NOMO-1 (cell line): Measurements from ENCODE around the gene B4GALNT4.
"Not testable (repeated sequence)": the region's sequence is repeated elsewhere in the genome, so short reads cannot be mapped to it uniquely, and the experiment has no call there.

Experiments
- DNase-seq, 2 experiments: peaks; one replicate each; lab custom pipeline; 2025; ENCODE audit not compliant: unreplicated experiment in 2 of 2; lab: John Stamatoyannopoulos, UW

B4GALNT4 gene

DNA sequence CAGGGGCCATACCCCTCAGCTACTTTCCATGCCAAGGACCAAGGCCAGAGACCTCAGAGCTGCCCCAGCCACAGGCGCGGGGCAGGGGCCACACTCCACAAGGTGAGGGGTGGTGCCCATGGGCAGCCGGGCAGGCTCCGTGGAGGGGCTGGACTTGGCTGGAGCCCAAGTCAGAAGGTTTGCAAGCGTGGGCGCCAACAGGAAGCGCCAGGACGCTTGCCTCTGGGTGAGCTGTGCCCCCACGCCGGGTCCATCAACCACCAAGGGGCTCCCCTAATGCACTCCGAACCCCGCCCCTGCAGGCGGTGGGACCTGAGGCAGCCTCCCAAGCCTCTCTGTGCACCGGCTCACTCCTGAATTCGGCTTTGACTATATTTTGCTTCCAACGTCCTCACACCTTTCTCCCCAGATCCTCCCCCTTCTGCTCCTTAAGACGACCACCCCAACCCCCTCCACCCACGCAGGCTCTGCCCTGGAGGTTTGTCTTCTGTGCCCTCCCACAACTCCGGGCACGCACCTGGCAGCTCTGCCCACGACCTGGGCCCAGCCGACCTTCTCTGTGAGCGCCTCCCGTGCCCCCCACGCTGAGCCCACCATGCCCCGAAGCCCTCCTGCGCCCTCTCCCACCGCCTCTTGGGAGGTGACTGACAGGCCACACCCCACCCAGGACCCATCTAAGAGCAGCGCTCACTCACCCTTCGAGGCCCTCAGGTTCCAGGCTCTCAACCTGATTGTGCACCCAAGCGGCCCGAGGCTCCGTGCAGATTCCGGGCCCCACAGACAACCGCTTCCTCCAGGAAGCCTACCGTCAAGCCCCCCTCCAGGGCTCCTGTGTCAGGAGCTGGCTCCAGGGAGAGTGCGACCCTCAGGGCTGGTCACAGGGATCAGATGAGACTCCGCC is 22.1 kb downstream of the B4GALNT4 start:
- DNase-seq = no peak

GRCh38 chr11:392102-392777 is 22.9 kb downstream of the B4GALNT4 start:
- no peak for DNase-seq

DNA sequence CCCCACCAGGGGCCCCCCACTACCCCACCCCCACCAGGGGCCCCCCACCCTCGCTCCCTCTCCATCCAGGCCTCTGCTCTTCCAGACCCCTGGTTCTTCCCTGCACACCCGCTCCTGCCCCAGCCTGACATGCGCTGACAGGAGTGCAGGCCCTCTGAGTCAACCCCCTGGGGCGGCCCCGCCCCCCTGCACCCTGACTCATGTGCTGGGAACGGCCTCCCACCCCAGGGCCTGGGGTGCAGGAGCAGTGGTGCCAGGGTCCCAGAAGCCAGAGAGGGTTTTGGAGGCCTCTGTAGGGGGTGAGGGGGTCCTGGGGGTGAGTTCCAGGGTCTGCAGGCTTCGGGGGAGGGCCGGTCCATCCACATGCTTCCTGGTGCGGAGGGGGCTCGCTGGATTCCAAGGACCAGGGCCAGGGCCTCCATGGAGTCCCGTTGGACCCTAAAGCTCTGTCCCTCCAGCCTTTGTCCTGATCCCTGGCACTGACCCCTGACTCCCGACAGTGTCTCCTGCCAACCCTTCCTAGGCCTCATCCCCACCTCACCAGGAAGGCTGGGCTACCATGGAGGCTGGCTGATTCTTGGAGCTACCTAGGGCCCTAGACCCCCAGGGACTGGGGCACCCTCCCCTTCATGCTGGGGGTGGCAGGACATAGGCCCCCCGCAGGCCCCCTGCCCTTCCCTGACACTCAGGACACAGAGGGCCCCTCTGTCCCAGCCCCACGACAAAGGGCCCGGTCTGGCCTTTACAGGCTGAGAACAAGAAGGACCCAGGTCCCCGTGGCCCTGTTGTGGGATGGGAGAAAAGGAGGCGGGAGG is 24.1 kb downstream of the B4GALNT4 start:
- DNase-seq = no peak

DNA sequence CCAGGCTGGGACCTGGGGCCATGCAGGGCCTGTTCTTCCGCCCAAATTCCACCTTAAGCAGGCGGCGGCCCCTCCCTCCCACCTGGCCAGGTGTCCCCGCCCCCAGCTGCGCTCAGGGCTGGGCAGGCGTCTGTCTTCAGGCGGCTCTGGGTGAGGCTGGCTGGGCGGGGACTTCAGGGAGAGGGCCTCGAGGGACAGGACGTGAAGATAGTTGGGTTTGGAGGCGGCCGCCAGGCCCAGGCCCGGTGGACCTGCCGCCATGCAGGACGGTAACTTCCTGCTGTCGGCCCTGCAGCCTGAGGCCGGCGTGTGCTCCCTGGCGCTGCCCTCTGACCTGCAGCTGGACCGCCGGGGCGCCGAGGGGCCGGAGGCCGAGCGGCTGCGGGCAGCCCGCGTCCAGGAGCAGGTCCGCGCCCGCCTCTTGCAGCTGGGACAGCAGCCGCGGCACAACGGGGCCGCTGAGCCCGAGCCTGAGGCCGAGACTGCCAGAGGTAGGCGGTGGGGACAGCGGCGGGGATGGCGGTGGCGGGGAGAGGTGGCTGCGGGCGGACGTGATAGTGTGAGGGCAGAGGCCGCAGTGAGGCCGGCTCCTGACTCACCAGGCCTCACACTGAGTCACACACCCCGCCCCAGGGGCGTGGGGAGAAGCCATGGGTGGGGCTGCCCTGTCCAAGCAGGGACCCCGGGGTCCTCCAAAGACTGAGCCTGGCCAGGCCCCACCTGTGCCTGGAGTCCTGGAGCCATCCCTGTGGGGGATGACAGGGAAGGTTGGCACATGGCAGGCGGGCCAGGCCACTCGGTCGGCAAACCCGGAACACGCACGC is 24.9 kb downstream of the B4GALNT4 start, which contains the start of gene PKP3:
PKP3 (plus strand) TSS at position 176 of the 824 bp plus-strand sequence; CDS start at position 260, 84 bp downstream.
- DNase-seq = no peak

- DNase-seq = no peak
These were observed 25.8 kb downstream of the B4GALNT4 start for GRCh38 chr11:394858-395655.

GRCh38 chr11:395866-396265 is 26.6 kb downstream of the B4GALNT4 start:
- DNase-seq = no peak

DNA sequence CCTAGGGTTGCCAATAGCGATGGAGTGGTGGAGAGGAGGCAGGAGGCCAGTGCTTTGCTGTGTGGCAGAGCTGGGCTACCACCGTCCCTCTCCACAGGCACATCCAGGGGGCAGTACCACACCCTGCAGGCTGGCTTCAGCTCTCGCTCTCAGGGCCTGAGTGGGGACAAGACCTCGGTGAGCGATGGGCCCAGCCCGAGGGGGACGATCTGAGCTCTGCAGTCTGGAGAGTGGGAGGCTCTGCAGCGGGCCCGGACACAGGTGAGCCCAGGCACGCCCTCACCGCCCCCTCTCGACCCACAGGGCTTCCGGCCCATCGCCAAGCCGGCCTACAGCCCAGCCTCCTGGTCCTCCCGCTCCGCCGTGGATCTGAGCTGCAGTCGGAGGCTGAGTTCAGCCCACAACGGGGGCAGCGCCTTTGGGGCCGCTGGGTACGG is 27.2 kb downstream of the B4GALNT4 start:
- peak in 1 of 2 experiments; percentile 31 for DNase-seq

GRCh38 chr11:396948-397548 is 27.7 kb downstream of the B4GALNT4 start:
- peak; percentile 72 to 75 for DNase-seq

DNA sequence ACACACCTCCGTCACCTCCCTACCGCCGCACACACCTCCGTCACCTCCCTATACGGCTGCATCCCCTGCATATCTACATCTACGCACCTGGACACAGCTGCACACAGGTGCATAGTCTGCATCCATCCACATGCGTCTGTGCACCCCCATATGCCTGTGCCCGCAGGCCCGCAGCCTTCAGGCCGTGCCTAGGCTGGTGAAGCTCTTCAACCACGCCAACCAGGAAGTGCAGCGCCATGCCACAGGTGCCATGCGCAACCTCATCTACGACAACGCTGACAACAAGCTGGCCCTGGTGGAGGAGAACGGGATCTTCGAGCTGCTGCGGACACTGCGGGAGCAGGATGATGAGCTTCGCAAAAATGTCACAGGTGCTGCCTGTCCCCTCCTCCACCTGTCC is 29.5 kb downstream of the B4GALNT4 start:
- peak in 1 of 2 experiments; percentile 20 for DNase-seq

- no peak for DNase-seq
These were observed 30.5 kb downstream of the B4GALNT4 start for GRCh38 chr11:399731-400211.

DNA sequence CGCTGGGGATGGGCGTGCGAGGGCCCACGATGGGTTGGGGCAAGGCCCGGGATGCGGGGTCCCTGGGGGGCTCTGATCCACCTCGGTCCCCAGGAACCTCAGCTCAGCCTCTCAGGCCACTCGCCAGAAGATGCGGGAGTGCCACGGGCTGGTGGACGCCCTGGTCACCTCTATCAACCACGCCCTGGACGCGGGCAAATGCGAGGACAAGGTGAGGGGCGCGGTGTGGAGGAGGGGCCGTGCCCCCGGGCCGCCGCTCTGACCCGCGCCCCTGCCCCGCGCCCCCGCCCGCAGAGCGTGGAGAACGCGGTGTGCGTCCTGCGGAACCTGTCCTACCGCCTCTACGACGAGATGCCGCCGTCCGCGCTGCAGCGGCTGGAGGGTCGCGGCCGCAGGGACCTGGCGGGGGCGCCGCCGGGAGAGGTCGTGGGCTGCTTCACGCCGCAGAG is 31.0 kb downstream of the B4GALNT4 start:
- DNase-seq = no peak

DNA sequence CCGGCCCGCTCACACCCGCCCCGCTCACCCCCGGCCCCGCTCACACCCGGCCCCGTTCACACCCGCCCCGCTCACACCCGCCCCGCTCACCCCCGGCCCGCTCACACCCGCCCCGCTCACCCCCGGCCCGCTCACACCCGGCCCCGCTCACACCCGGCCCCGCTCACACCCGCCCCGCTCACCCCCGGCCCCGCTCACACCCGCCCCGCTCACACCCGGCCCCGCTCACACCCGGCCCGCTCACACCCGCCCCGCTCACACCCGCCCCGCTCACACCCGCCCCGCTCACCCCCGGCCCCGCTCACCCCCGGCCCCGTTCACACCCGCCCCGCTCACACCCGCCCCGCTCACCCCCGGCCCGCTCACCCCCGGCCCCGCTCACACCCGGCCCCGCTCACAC is 31.9 kb downstream of the B4GALNT4 start:
- not testable (repeated sequence) for DNase-seq

GRCh38 chr11:403021-403760 is 33.9 kb downstream of the B4GALNT4 start:
- DNase-seq = no peak

DNA sequence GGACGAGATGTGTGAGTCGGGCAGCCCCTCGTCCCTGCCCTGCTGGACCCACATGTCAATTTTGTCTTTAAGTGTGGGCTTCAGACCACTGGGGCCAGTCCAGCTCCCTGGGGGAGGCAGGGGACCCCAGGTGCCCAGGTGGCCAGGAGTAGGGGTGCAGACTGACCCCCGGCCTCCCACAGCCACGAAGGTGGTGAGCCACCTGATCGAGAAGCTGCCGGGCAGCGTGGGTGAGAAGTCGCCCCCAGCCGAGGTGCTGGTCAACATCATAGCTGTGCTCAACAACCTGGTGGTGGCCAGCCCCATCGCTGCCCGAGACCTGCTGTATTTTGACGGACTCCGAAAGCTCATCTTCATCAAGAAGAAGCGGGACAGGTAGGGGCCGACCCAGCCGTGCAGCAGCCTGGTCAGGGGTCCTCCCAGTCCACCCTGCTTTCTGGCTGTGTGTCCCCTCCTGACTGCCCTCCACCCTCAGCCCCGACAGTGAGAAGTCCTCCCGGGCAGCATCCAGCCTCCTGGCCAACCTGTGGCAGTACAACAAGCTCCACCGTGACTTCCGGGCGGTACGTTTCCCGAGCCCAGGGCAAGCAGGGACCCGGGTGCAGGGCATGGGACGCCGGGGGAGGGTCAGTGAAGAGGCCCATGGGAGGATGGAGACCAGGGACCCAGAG is 34.6 kb downstream of the B4GALNT4 start:
- no peak for DNase-seq

DNA sequence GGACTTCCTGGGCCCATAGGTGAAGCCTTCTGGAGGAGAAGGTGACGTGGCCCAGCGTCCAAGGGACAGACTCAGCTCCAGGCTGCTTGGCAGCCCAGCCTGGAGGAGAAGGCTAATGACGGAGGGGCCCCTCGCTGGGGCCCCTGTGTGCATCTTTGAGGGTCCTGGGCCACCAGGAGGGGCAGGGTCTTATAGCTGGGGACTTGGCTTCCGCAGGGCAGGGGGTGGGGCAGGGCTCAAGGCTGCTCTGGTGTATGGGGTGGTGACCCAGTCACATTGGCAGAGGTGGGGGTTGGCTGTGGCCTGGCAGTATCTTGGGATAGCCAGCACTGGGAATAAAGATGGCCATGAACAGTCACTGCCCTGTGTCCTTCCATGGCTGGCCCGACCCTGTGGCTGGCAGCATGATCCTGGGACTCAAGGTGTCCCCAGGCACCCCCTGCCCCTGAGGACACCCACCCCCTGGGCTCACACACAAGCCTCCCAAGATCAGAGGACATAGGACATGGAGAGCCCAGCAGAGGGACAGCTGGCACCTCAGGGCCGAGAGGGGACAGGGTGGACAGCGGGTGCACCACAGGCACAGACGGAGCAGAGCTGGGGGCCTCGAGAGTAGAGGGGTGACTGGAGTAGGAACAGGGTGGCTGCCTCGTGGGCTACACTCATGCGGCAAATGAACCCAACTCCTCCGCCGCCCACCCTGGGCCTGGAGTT is 35.4 kb downstream of the B4GALNT4 start:
- DNase-seq = no peak

GRCh38 chr11:405323-405953 is 36.1 kb downstream of the B4GALNT4 start:
- no peak for DNase-seq
